K562 (cell line): ENCODE results near the gene RPAP2. TPM values are rescaled to one million over a fixed set of nuclear protein-coding genes. Genes with fewer than 3 reads are reported as not detected.

Experiments
- BHLHE40 ChIP-seq: IDR thresholded peaks from 2 replicates; pipeline ENCODE4 v1.6.1; 2011; ENCODE audit warnings: low read length, improper control_type of control experiment
- CHAMP1 ChIP-seq: fragments of 450-650 bp; IDR thresholded peaks from 2 replicates; pipeline ENCODE4 v1.6.1; 2016; ENCODE audit warnings: mild to moderate bottlenecking
- ELF4 ChIP-seq: fragments of 450-650 bp; formaldehyde crosslinking; IDR thresholded peaks from 2 replicates; pipeline ENCODE4 v1.4.0; 2022; ENCODE audit warnings: missing genetic modification characterization
- FOXM1 ChIP-seq, 2 experiments: fragments of 450-650 bp in 1 of 2; sonication (generic) in 1 of 2; formaldehyde crosslinking in 1 of 2; IDR thresholded peaks; 2 replicates each; pipeline versions ENCODE4 v1.6.1 to v1.9.0; 2017 to 2022; ENCODE audit warnings: low read depth in 2 of 2, mild to moderate bottlenecking in 2 of 2, missing genetic modification reagents in 1 of 2, moderate library complexity in 1 of 2
- HDAC2 ChIP-seq: fragments of 450-650 bp; IDR thresholded peaks from 2 replicates; pipeline ENCODE4 v1.6.1; 2016; ENCODE audit warnings: mild to moderate bottlenecking
- HEY1 ChIP-seq: fragments of 250-450 bp; sonication (Bioruptor Pico); IDR thresholded peaks from 2 replicates; pipeline ENCODE4 v1.5.0; 2020; ENCODE audit warnings: mild to moderate bottlenecking, moderate library complexity, borderline replicate concordance
- MECOM ChIP-seq: fragments of 250-450 bp; sonication (Bioruptor Pico); IDR thresholded peaks from 2 replicates; pipeline ENCODE4 v1.8.0; 2022; ENCODE audit warnings: inconsistent platforms
- NONO ChIP-seq, 2 experiments: fragments of 200-400 bp in 1 of 2; fragments of 450-650 bp in 1 of 2; formaldehyde crosslinking in 1 of 2; IDR thresholded peaks; 2 replicates each; pipeline ENCODE4 v1.6.1; 2017; ENCODE audit warnings: low read depth in 2 of 2, mild to moderate bottlenecking in 2 of 2, moderate library complexity in 2 of 2, low read length in 1 of 2
- PHF21A ChIP-seq: fragments of 450-650 bp; IDR thresholded peaks from 2 replicates; pipeline ENCODE4 v1.6.1; 2017; ENCODE audit warnings: low read depth, borderline replicate concordance
- POLR2AphosphoS5 ChIP-seq: IDR thresholded peaks from 2 replicates; pipeline ENCODE4 v1.6.1; 2011; ENCODE audit warnings: mild to moderate bottlenecking, low read depth, low read length, moderate library complexity; ENCODE audit not compliant: control insufficient read depth, insufficient read depth
- PYGO2 ChIP-seq: fragments of 450-650 bp; IDR thresholded peaks from 2 replicates; pipeline ENCODE4 v1.6.1; 2016; ENCODE audit warnings: mild to moderate bottlenecking, missing genetic modification characterization, moderate library complexity, missing compliant biosample characterization
- RERE ChIP-seq: sonication (generic); formaldehyde crosslinking; IDR thresholded peaks from 2 replicates; pipeline ENCODE4 v1.8.0; 2023; ENCODE audit warnings: missing genetic modification reagents, mild to moderate bottlenecking, borderline replicate concordance
- SETDB1 ChIP-seq: IDR thresholded peaks from one replicate; pipeline ENCODE4 v1.6.1; 2012; ENCODE audit warnings: low read length, control low read depth, inconsistent platforms
- ZBED1 ChIP-seq: IDR thresholded peaks from 2 replicates; pipeline ENCODE4 v1.6.1; 2014
- ZNF175 ChIP-seq: fragments of 200-800 bp; sonication (Bioruptor generic); IDR thresholded peaks from 2 replicates; pipeline ENCODE4 v1.6.1; 2016; ENCODE audit warnings: low read depth, mild to moderate bottlenecking, missing genetic modification characterization, missing compliant biosample characterization
- ZNF444 ChIP-seq: fragments of 250-450 bp; sonication (Bioruptor Pico); IDR thresholded peaks from 2 replicates; pipeline ENCODE4 v1.4.0; 2020; ENCODE audit warnings: mild to moderate bottlenecking, moderate library complexity
- polyA plus RNA-seq, 8 experiments: library from polyadenylated mRNA; depleted of rRNA in 4 of 8; stranded (reverse) in 5 of 8; unstranded in 3 of 8; fragments of >200 nt; fragmentation: Nextera tagmentation in 2 of 8; fragmentation: Illumina TruSeq in 1 of 8; extraction: Ambion mirVana in 2 of 8; extraction: Trizol in 1 of 8; gene quantifications; 2 replicates each; pipeline versions ENCODE4 v1.2.1 to v1.2.3, GENCODE V29; 2011 to 2014; ENCODE audit warnings: inconsistent platforms in 1 of 8, missing spikeins in 1 of 8
- total RNA-seq, 7 experiments: library from RNA; depleted of rRNA in 6 of 7; stranded (reverse); fragments of >200 nt in 6 of 7; fragmentation: Illumina TruSeq in 2 of 7; extraction: Trizol in 2 of 7; gene quantifications; 2 replicates each; pipeline versions ENCODE4 v1.2.1 to v1.2.3, GENCODE V29; 2011 to 2021; ENCODE audit warnings: low replicate concordance in 1 of 7
- TF ChIP-seq, protein P1 (sequence below): sonication (generic); formaldehyde crosslinking; IDR thresholded peaks from 2 replicates; pipeline ENCODE4 v1.8.1; 2023; ENCODE audit warnings: mild to moderate bottlenecking, missing genetic modification reagents, moderate library complexity
- TF ChIP-seq, protein P2 (sequence below), 2 experiments: IDR thresholded peaks; 2 replicates each; pipeline ENCODE4 v1.6.1; 2011; ENCODE audit warnings: borderline replicate concordance in 1 of 2, control low read depth in 1 of 2, low read depth in 1 of 2, low read length in 1 of 2, mild to moderate bottlenecking in 1 of 2, mixed read lengths in 1 of 2, moderate library complexity in 1 of 2; ENCODE audit not compliant: insufficient read depth in 1 of 2, insufficient read length in 1 of 2, poor library complexity in 1 of 2, severe bottlenecking in 1 of 2; ENCODE audit errors: extremely low read depth in 1 of 2

RPAP2 gene
- total and polyA plus RNA-seq, 9 of the 15 experiments (the other 6 are each of a cell fraction or from before 2014, with no cell fraction given), result 6.2 to 41.7 (median 28.7) TPM

DNA sequence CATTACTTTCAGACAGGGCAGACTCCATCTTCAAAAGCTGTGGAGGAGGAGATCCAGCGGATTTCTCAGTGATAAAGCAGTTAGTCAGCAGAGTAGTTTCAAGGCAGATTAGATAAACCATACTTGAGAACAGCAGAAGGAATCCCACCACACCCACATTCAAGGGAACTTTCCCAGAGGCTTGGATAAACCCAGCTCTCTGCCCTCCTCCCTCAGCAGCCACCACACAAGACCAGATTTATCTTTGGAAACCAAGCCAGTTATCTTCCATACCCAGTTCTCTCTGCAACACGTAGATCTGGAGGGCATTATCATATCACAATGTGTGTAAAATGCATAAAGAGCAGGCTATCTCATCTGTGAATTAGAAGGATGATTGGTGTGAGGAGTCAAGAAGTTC, 147.7 kb downstream of the RPAP2 start (continued):
- TF ChIP-seq, protein P1, sequence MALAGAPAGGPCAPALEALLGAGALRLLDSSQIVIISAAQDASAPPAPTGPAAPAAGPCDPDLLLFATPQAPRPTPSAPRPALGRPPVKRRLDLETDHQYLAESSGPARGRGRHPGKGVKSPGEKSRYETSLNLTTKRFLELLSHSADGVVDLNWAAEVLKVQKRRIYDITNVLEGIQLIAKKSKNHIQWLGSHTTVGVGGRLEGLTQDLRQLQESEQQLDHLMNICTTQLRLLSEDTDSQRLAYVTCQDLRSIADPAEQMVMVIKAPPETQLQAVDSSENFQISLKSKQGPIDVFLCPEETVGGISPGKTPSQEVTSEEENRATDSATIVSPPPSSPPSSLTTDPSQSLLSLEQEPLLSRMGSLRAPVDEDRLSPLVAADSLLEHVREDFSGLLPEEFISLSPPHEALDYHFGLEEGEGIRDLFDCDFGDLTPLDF (CRISPR knock-in tag), result no peak
- TF ChIP-seq PYGO2 (tag) (no peak), HDAC2 (peak; percentile 97), POLR2AphosphoS5 (peak; percentile 85; the same call in 1 of the 2 replicates), NONO (IDR thresholded peaks at IDR 0.05; ENCODE audit: low read depth in 2 of 2, low read length in 1 of 2) (peak in 1 of 2 experiments; percentile 73; a peak in 2 of 4 replicates), ZBED1 (0 out of 2 replicates have a peak, but pooled peaks have one; percentile 77), PHF21A (no peak), MECOM (CRISPR knock-in tag) (peak; percentile 55; the same call in 1 of the 2 replicates), RERE (CRISPR knock-in tag) (no peak), ZNF175 (peak; percentile 63; the same call in 1 of the 2 replicates), SETDB1 (no peak), ZNF444 (CRISPR knock-in tag) (no peak), HEY1 (no peak), FOXM1 (IDR thresholded peaks at IDR 0.05; ENCODE audit: low read depth) (peak; percentile 95), FOXM1 (CRISPR knock-in tag; IDR thresholded peaks at IDR 0.05; ENCODE audit: low read depth) (no peak), CHAMP1 (peak; percentile 76; the same call in 1 of the 2 replicates), BHLHE40 (peak; percentile 62), ELF4 (CRISPR knock-in tag) (peak; percentile 95)
- TF ChIP-seq, protein P2, sequence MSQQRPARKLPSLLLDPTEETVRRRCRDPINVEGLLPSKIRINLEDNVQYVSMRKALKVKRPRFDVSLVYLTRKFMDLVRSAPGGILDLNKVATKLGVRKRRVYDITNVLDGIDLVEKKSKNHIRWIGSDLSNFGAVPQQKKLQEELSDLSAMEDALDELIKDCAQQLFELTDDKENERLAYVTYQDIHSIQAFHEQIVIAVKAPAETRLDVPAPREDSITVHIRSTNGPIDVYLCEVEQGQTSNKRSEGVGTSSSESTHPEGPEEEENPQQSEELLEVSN (IDR thresholded peaks at IDR 0.05; ENCODE audit: borderline replicate concordance in 1 of 2, extremely low read depth in 1 of 2, insufficient read depth in 1 of 2, insufficient read length in 1 of 2, low read depth in 1 of 2, low read length in 1 of 2, poor library complexity in 1 of 2, severe bottlenecking in 1 of 2), result no peak
